GM19328 (cell line): ENCODE measurements around the gene PCNT.
"Not testable (repeated sequence)": the region's sequence is repeated elsewhere in the genome, so short reads cannot be mapped to it uniquely, and the experiment has no call there.

ENCODE experiments used
- ATAC-seq: cut with Tn5 transposase; IDR thresholded peaks from one replicate; pipeline ENCODE4 v1.9.1; 2021; ENCODE audit warnings: mild to moderate bottlenecking, moderate library complexity; ENCODE audit not compliant: unreplicated experiment

PCNT gene

DNA sequence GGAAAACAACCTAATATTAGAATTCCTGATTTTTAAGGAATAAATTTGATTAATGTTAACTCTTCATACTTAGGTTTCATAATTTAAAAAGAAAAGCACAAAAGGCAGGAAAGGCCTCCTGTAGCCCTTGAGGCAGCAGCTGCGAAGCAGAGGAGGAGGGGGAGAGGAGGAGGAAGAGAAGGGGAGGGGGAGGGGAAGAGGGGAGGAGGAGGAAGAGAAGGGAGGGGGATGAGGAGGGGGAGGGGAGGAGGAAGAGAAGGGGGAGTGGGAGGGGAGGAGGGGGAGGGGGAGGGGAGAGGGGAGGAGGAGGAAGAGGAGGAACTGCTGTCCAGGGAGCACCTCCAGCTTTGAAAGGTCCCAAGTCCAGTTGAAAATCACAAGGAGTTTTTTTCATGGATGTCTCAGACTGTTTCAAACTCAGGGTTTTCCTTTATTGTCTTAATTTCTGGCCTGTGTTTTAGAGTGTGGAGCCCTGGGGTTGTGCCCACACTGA is 99.6 kb downstream of the PCNT start:
- ATAC-seq: no peak

DNA sequence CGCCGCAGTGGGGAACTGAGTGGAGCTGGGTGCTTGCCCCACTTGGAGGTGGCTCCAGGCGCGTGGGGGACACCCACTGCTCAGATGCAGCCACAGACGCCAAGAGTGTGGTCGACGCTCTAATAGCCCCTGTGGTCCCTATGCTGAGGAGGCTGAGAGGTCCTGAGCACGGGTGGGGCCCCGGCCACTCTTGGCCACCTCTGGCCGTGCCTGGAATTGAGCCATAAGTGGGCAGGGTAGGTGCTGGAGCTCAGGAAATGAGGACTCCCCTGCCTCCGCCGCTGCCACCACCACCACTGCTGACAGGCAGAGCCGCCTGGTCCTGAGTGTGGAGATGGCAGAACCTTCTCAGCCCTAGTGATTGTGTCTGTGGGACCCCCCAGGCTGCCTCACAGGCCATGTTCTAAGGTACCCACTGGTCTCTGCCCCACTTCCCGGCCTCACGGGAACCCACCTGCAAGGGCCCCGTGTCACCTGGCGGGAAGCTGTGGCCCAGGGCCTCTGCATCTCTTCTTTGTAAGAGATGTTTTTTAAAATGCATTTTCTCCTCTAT is 100.2 kb downstream of the PCNT start:
- no peak for ATAC-seq

DNA sequence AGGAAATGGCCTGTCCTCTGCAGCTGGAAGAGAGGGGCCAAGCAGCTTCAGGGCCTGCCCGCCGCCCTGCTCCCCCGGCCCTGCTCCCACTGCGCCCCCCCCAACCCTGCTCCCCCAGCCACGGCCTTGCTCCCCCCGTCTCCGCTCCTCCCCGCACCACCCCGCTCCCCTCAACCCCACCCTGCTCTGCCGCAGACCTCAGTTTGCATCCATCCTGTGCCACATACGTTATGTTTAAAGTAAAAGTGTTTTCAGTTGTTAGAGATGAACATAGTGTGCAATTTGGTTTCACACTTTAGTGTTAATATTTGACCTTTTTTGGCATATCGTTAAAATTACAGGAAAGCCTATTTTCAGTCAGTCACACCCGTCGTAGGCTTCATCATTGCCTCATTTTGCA is 100.7 kb downstream of the PCNT start:
- no peak for ATAC-seq

DNA sequence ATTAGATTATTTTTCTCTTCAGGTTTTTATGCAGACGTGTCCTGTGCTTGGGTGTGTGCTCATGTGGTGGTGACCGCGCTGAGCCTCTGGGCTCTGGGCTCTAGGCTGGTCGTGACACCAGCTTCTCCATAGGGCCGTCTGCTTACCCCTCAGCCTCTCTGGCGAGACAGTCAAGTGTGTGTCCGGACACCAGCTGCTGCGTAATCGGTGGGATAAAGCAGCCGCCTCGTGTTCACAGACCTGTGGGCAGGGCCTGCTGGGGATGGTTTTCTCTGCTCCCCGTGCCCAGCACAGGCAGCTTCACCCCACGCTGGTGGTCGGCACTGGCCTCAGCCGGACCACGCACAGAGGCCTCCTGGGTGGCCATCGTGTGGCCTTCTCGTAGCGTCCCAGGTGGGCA is 101.1 kb downstream of the PCNT start:
- no peak for ATAC-seq

DNA sequence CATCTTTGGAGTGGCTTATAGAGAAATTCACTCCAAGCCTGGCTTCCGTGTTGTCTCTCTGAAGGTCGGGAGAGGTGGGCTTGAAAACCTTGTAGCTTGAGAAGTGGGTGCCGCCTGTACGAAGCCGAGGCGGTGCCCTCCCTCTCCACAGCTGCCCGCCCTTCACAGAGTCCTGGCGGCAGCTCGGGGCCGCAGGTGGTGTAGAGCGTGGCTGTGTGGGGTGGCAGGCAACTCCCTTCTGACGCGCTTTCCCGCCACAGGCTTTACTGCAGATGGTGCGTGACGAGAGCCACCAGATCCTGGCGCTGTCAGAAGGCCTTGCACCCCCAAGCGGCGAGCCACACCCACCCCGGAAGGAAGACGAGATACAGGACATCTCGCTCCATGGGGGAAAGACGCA is 101.6 kb downstream of the PCNT start:
- ATAC-seq: no peak

DNA sequence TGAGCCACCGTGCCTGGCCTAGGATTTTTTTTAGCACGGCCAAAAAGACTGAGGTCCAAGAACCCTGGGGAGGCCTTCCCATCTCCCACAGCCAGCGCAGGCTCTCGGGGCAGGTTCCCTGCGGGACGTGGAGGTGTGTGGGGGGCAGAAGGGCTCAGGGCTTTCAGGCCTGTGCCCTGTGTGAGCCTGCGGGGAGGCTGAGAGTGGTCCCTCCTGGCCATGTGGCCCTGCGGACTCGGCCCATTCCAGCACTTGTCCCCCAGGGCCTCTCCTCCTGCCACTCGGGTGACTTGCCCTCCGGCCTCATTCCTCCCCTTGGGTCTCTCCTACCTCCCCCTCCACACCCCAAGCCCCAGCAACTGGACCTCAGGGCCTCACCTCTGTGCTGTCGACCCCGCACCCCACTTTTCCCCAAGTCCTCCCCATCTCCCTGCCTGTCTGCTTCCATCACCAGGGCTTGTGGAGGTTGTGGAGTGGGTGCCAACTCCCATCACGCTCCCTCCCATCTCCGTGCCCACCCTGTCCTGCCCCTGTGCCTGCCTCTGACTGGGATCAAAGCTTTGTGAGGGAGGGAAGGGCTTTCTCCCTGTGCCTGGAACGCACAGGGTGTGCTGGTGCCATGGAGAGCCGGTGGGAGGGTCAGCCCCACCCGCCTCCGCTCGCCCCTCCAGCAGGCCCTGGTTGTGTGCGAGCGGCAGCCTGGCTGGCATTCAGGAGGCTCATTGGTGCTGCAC is 102.5 kb downstream of the PCNT start:
- ATAC-seq: no peak

DNA sequence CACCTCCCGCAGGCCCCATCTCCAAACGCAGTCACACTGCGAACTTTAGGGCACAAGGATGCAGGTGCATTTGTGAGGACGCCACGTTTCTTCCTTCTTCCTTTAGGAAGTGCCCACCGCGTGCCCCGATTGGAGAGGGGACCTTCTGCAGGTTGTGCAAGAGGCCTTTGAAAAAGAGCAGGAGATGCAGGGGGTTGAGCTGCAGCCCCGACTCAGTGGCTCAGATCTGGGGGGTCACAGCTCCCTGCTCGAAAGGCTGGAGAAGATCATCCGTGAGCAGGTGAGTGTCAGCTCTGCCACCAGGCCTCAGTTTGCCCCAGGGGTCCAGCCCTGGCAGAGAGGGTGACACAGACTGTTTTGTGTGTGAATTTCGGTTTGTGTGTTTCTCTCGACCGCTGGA is 103.6 kb downstream of the PCNT start:
- ATAC-seq: no peak

DNA sequence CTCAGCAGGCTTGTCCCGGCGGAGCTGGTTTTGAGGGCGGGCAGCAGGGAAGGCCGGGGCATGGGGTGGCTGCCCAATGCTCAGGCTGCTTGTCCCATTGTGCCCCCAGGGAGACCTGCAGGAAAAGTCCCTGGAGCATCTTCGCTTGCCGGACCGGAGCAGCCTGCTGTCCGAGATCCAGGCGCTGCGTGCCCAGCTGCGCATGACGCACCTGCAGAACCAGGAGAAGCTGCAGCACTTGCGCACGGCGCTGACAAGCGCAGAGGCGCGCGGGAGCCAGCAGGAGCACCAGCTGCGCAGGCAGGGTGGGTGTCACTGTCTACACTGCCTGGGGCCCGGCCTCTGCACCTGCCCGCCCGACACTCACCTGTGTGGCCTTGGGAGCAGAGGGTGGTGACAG is 104.3 kb downstream of the PCNT start:
- no peak for ATAC-seq

DNA sequence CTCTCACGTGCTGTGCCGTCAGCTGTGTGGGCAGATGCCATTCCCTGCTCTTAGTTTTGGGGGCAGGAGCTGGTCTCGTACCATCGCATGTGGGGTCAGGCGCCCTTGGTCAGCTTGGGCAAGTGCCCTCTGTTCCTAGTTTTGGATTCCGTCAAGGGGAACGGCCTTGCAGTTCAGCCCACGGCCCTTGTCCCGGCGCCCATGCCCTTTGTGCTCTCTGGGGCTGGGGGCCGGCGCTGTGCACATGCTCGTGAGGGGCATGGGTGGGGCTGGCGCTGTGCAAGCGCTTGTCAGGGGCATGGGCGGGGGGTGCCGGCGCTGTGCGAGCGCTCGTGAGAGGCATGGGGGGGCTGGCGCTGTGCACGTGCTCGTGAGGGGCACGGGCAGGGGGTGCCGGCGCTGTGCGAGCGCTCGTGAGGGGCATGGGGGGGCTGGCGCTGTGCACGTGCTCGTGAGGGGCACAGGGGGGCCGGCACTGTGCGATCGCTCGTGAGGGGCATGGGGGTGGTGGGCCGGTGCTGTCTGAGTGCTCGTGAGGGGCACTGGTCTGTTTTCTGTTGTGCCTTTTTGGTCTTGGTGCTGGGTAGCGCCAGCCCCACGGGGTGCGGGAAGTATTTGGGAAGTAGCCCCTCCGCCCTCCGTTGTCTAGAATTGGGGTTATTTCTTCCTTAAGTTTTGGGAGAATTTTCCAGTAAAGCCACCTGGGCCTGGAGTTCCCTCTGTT is 105.2 kb downstream of the PCNT start:
- no peak for ATAC-seq

DNA sequence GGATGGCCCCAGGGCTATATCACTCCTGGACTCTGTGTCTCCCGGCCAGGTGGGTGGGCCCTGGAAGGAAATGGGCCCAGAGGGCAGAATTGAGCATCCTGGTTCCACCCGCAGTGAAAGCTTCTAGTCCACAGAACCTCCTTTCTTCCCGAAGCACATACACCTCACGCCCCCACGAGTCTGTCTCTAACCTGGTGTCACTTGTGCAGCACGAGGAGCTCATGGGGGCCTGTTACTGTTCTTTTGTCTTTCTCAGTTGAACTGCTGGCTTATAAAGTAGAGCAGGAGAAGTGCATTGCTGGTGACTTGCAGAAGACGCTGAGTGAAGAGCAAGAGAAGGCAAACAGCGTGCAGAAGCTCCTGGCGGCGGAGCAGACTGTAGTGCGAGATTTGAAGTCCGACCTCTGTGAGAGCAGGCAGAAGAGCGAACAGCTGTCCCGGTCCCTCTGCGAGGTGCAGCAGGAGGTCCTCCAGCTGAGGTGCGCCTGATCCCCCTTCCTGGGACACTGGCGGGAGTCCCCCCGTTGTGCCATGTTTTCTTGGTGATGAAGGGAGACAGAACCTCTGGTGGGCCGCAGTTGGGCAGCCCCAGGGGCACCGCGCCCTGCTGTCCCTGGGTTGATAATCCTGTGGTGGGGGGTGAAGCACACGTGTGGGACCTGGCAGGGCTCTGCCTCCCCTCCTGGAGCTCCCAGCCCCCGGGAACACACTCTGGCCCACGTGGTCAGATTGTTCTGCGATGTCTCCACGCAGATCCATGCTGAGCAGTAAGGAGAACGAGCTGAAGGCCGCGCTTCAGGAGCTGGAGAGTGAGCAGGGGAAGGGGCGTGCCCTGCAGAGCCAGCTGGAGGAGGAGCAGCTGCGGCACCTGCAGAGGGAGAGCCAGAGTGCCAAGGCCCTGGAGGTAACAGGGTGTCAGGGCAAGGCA is 106.1 kb downstream of the PCNT start:
- no peak for ATAC-seq

DNA sequence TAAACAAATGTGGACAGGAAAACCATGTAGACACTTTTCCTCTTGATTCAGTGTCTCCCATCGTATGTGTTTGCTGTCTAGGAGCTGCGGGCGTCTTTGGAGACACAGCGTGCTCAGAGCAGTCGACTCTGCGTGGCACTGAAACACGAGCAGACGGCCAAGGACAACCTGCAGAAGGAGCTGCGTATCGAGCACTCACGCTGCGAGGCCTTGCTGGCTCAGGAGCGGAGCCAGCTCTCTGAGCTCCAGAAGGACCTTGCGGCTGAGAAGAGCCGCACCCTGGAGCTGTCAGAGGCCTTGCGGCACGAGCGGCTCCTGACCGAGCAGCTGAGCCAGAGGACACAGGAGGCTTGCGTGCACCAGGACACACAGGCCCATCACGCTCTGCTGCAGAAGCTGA is 107.5 kb downstream of the PCNT start:
- ATAC-seq: no peak

DNA sequence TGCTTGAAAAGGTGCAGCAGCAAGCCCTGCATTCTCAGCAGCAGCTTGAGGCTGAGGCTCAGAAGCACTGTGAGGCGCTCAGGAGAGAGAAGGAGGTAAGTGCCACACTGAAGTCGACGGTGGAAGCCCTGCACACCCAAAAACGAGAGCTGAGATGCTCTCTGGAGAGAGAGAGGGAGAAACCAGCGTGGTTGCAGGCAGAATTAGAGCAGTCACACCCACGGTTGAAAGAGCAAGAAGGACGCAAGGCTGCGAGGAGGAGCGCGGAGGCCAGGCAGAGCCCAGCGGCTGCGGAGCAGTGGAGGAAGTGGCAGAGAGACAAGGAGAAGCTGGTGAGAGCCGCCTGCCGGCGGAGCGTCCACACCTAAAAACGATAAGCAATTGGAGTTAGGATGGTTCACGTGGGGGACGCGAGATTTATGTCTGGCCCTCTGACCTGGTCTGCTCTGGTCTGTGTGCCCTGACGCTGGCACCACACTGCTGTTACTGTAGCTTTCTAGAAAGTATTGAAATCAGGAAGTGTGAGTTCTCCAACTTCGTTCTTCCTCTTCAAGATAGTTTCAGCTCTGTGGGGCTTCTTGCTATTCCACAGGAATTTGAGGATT is 108.0 kb downstream of the PCNT start:
- ATAC-seq: no peak

DNA sequence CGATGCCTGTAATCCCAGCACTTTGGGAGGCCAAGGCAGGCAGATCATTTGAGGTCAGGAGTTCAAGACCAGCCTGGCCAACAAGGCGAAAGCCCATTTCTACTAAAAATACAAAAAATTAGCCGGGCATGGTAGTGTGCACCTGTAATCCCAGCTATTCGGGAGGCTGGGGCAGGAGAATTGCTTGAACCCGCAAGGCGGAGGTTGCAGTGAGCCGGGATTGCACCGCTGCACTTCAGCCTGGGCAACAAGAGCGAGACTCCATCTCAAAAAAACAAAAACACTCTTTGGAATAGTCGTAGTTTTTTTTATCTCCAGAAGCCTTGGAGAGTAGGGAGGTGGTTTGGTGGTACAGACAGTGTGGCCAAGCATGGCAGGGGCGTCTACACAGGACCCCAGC is 109.2 kb downstream of the PCNT start:
- ATAC-seq: not testable (repeated sequence)

DNA sequence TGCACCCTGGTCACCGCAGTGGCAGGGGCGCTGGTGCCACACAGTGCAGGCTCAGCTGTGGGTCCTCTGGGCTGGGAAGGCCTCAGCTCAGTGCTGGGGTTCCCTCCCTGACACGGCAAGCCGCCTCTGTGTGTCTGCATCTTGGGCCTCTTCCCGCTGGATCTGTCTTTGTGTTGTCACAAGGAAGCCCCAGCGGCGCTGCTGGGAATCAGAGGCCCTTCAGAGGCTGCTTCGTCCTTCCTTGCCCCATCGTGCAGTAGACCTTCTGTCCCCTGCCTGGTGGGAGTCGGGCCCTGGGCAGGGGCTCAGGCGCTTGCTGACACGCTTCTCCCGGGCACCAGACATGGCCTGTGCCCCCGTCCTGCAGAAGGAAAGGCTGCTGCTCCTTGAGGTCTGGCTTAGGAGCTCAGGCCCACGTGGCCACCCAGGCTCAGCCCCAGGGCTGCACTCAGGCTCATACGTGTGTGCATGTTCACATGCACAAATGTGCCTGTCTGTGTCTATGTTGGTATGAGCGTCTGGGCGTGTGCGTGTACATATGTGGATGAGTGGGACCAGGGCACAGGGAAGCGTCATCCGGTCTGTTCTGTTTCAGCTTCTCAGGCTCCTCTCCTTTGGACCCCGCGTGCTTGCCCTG is 110.5 kb downstream of the PCNT start:
- ATAC-seq: no peak

DNA sequence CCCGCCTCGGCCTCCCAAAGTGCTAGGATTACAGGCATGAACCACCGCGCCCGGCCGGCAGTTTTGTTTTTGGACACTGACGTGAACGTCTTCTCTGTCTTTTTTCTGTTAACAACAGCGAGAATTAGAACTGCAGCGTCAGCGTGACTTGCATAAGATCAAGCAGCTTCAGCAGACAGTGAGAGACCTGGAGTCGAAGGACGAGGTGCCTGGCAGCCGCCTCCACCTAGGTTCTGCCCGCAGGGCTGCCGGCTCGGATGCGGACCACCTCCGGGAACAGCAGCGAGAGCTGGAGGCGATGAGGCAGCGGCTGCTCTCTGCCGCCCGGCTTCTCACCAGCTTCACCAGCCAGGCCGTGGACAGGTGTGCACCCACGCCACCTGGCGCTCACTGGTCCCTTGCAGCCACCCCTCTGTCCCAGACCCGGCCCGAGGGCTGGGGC is 111.9 kb downstream of the PCNT start:
- ATAC-seq: no peak

DNA sequence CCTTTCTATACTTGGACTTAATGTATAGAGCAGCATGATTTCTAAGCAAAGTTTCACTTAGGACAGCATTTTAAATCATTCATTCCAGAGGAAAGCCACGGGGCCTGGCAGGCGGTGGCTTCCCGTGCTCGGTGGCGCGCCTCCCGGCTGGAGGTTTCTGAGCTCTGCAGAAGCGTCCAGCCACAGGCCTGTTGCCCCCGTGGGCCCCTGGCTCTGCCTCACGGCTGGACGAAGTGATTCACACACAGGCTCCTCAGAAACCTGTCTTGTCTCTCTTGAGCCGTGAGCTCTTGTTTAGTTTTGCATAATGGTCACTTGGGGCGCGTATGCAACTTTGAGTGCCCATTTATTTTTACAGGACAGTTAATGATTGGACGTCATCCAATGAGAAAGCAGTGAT is 112.7 kb downstream of the PCNT start:
- no peak for ATAC-seq

DNA sequence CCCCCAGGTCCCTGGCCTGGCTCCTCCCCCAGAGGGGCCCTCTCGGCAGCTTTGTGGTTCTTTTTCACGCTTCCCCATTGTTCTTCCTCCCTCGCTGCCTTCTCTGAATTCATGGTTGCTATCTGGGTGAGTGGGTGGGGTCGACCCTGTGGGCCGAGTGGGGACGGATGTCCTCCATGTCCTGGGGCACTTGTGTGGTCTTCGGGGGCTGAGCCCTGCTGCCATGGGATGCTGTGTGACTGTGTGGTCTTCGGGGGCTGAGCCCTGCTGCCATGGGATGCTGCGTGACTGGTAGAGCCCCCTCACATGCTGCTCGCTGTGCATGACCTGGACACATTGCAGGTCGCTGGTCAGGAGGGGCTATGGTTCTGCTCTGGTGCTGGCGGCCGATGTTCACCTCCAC is 113.1 kb downstream of the PCNT start:
- ATAC-seq: no peak

DNA sequence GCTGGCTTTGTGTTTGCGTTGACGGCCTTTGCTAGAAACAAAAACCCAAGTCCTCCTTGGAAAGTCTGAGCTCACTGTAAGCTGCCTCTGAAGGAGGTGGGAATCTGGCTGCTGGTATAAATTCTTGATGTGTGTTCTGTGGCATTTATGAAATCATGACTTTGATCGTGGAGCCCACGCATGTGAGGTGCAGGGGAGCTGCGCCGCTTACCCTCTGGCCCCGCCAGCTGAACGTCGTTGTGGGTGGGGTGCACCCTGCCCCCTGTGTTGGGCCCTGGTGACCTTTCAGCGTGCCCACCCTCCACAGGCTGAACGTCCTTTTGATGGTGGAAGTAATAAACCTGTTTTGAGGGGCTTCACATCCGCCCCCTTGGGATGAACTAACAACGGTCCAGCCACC is 113.6 kb downstream of the PCNT start:
- ATAC-seq: no peak

DNA sequence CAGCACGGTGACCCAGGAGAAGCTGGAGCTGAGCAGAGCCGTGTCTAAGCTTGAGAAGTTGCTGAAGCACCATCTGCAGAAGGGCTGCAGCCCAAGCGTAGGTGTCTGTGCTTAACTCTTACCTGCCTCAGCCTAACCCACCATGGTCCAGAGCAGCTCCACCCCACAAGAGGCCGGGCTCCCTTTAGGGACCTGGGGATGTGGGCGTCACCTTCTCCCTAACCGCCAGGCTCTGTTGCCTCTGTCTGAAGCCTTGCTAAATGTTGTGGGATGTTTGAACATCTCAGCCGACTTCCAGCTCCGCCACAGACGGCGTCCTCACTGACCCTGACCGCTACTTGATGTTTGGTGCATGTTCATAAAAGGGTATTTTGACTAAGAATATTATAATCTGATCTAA is 114.3 kb downstream of the PCNT start:
- no peak for ATAC-seq

DNA sequence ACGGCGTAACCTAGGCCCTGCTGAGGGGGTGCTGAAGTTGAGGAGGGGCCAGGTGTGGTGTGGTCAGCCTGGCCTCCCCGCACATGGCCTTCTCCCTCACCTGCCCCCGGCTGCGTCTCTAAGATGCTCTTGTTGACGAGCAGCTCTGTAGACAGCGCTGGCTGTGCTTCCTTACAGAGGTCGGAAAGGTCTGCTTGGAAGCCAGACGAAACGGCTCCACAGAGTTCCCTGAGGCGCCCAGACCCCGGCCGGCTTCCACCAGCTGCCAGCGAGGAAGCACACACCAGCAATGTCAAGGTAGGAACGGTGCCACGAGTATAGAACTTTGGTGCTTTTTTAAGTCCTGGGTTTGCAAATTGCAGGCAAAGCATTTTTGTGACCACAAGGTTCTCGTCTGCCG is 116.0 kb downstream of the PCNT start:
- no peak for ATAC-seq
